DMS114 treated with DMSO at 0.1 percent for 48 hours (cell line): ENCODE results near the gene ERAL1.
A peak's percentile ranks its signal among the peaks of the same experiment; 100 is the strongest.
"Not testable (repeated sequence)": the region's sequence is repeated elsewhere in the genome, so short reads cannot be mapped to it uniquely, and the experiment has no call there.

Experiments
- DNase-seq: peaks from one replicate; lab custom pipeline; 2025; ENCODE audit not compliant: unreplicated experiment; lab: John Stamatoyannopoulos, UW

Gene ERAL1

DNA sequence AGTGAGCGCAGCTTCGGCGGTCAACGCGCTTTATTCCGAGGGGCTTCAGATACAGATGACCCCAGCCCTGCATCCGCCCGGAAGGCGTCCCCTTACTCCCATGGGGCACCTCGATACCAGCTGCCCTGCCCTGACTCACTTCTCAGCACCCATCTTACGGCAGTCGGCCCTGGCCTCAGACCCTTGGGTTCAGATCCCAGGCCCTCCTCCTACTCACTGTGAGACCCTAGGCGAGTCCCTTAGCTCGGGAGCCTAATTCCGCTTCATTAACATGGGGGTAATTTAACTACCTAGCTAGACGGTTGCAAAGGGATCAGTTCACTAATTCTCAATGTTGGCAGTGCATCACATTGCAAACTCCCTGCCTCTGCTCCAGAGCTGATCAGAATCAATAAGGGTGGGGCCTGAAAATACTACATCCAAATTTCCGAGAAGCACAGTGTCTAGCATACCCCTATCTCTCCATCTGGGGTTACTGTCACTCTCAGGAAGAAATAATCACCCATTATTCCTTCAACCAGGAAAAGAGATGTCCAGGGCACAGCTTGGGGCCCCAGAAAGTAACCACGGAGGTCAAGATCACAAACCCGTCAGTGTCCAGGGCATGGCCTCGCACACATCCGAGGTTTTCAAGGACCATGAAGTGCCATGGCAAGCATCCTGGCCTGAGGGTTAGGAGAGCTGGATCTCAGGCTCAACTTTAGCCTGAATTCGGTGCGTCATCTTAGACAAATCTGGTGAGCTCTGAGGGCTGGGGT is 43.1 kb downstream of the ERAL1 start:
- no peak for DNase-seq

DNA sequence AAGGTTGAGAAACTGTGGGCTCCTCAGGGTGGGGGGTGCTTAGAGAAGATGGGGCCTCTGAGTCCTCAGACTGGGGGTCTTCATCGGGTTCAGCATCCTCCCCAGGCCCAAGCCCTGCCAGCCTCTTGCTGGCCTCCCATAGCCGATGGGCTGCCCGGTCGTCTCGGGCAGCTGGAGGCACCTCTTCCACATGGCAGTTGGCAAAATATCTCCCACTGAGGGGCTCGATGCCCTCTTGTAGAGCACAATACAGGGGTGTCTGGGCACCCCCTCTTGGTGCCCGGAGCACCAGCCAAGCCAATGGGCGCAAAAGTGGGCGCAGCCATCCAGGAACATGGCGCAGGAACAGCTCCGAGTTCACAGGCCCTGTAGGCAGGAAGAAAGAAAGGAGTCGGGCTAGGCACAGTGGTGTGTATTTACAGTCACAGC is 43.7 kb downstream of the ERAL1 start:
- no peak for DNase-seq

DNA sequence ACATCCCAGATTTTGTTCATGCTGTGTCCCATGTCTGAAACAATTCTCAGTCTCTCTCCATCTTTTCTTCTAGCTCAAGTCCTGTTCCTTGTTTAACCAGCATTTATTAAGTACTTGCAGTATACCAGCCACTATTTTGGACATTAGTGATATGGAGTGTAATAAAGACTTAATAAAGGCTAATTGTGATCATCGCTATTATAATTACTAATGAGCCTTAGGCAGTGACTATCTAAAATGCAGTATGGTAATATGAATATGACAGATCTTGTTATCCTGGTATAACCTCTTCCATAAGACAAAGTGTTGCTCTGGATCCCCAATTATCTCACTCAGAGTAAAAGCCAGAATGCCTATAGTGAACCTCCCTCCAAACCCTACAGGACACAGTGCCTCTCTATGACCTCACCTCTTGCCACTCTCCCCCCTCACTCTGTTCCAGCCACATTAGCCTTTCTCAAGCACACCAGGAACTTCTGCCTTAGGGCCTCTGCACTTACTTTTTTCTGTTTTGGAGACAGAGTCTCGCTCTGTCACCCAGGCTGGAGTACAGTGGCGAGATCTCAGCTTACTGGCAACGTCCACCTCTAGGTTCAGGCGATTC is 44.5 kb downstream of the ERAL1 start:
- no peak for DNase-seq

DNA sequence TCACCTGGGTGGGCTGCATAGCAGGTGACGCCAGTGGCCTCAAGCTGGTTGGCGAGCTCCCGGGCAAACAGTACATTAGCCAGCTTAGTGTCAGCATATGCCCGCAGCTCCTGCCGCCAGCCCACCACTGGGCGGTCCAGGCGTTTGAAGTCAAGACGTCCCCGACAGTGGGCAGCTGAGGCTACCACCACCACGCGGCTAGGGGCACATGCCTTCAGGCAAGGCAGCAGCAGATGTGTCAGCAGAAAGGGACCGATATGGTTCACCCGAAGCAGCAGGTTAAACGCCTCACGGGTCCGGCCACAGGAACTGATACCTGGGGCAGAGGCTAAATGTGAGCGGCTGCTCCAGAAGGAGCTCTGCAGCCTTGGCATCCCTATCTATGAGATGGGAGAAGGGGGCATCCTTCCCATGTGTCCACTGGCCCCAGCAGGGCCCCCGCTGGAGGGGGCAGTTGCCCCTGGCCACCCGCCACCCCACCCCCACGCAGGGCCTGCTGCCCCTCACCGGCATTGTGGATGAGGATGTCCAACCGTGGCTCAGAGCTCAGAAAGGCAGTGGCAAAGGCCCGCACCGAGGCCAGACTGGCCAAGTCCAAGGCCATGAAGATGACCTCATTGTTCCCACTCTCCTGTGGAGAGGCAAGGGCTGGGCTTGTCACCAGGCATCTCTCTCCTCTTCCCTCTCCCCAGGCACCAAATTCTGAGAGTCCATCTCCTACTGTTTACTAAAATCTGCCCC is 46.3 kb downstream of the ERAL1 start:
- no peak for DNase-seq

DNA sequence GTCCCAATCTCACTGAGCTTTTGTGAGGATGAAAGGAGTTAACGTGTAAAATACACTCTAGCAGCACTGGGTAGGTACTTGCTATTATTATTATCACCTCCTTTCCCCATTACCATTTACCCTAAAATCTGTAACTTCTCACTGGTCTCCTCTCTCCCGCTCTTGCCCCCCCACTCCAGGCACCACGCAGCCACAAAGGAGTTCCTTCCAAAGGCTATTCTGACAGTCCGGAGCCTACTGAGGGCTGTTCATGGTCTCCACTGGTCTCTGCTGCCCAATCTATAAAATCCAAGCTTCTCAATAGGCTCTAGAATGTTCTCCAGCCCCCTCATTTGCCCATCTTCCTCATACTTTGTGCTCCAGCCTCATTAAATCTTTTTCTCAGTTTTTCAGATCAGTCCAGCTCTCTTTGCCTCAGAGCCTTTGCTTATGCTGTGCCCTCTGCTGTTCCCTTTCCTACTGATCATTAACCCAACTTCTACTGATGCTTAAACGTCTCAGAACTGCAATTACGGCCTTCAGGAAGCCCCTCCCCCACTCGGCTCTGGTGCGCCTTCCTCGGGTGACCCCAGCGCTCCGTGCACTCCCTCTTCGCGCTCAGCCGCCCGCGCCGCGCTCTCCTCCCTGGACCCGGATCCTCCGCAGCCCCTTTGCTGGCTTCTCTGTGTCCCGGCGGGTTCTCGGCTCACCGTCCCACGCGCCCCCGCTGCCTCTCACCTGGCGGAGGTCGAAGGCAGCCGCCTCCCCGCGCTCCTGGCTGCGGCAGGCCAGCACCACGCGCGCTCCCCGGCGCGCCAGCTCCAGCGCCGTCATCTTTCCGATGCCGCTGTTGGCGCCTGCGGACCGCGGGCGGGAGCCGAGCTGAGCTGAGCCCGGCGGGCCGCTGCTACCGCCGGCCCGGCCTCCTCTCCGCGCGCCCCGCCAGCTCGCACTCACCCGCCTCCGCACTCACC is 47.3 kb downstream of the ERAL1 start:
- no peak for DNase-seq

- peak; percentile 66 for DNase-seq
These were observed 48.2 kb downstream of the ERAL1 start, which contains the start of gene DHRS13 for GRCh38 chr17:28902819-28903545. Gene DHRS13 (minus strand): TSS chr17:28903079. CDS start chr17:28902944, 135 bp downstream.

DNA sequence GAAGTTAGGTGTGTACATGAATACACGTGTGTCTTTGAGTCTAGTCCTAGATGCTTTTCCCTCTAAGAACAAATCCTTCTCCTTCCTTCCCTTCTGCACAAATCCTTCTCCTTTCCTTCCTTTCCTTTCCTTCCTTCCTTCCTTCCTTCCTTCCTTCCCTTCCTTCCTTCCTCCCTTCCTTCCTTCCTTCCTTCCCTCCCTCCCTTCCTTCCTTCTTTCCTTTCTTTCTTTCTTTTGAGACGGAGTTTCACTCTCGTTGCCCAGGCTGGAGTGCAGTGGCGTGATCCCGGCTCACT is 48.7 kb downstream of the ERAL1 start:
- not testable (repeated sequence) for DNase-seq

DNA sequence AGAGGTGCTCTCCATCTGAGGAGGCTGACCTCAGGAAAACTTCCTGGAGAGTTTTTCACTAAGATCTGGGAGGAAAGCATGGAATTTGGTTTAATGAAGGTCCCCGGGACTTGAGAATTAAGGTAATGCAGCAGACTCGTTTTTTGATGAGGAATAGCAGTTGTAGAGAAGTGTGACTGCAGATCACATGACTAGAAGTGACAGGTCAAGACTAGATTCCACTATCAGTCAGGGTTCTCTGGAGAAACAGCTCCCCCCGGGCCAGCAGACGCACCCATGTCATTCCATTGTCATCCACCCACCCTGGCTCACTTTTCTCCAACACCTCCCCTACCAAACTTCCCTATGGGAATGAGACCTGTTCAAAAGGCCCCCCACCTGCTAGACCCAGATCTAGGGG is 50.0 kb downstream of the ERAL1 start:
- no peak for DNase-seq

DNA sequence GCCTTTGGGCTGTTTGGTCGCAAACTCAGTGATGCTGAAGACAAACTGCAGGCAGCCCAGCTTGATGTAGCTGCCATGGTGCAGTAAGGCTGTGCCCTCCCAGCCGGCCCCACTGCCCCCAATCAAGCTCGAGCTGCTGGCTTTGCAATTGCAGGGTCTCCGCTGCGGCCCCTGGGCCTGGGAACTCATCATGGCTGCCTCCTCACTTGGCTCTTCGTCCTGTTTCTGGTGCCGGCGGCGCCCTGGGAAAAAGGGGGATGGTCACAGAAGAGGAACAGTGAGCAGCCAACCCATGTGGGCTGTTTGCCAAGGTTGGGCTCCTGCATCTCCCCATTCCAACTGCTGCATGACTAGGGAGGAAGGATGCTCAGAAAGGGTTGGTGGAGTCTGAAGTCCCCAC is 51.5 kb downstream of the ERAL1 start:
- no peak for DNase-seq

- DNase-seq, result no peak
These were observed 52.1 kb downstream of the ERAL1 start for GRCh38 chr17:28906706-28907438.

DNA sequence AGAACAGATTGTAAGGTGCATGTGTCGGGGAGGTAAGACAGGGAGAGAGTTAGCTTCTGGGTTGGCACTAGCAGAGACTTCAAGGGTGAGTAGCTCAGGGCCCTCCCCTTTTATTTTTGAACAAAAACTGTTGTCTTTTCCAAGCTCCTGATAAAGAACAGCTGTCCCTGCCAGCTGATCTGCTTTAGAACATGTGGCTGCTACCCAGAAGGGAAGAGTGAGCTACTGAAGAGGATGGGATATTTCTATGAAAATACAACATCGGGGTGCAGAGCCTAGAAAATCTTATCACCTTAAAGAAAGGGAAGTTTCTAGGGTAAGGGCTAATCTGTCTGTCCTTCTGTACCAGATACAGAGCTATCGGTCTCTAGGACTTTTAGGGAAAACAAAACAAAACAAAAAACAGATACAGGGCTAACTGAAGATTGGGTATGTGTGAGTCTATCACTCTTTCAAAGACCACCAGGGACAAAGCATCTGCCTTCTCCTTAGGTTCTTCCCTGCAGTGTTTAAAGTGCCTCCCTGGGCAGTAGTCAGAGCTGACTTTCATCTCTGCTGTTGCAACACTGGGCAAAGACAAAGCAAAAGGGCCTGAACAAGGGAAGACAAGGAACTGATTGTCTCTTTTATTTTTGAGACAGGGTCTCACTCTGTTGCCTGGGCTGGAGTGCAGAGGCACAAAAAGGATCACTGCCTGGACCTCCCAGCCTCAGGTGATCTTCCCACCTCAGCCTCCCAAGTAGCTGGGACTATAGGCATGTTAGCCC is 53.1 kb downstream of the ERAL1 start:
- DNase-seq, result no peak

DNA sequence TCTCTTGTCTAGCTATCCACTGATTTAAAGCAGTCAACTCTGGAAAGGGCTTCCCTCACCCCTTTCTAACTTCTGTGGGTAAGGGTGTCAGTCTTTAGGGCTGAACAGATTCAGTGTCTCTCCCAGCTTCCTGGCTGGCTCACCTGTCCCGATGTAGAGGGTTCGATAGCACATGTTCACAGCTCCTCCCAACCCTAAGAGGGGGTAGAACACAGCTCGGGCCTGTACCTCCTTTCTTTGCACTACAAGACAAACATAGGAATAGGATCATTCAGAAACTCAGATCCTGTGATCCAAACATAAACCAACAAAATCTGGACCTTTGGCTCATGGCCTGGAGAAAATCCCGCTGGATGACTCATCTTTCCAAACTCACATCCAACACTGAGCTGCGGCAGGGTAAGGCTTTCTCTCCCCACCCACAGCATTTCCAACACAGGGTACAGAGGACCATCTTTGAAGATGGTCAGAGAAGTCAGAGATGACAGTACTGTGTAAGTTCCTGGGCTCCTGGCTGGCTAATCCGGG is 53.9 kb downstream of the ERAL1 start:
- no peak for DNase-seq

GRCh38 chr17:28910534-28910933 is 55.7 kb downstream of the ERAL1 start:
- no peak for DNase-seq
